WTC11 (cell line): Measurements from ENCODE around the gene ZCCHC7. TPM values are rescaled to one million over a fixed set of nuclear protein-coding genes. Genes with fewer than 3 reads are reported as not detected.

ENCODE experiments used
- ATAC-seq: fragments of 200-7000 bp; cut with Tn5 transposase; 2 replicates; pipeline ENCODE4 v1.10.0; 2021; ENCODE audit warnings: mild to moderate bottlenecking, moderate library complexity
- CTCF ChIA-PET: fragments of 300-600 bp; sonication (Branson Sonifier 250); formaldehyde crosslinking; loops from one replicate; lab custom pipeline; 2021; ENCODE audit warnings: antibody characterized with exemption; lab: Charles Lee
- POLR2A ChIA-PET: fragments of 350-600 bp; sonication (Branson Sonifier 250); formaldehyde crosslinking; loops from one replicate; lab custom pipeline; 2021; ENCODE audit warnings: antibody characterized with exemption; lab: Charles Lee
- DNase-seq: peaks from one replicate; pipeline ENCODE4 v3.0.0; 2021; ENCODE audit warnings: low spot score
- H3K27ac Mint-ChIP-seq: 2 replicates; pipeline ENCODE4 v1.8.0; 2021; ENCODE audit warnings: mixed read lengths
- H3K27me3 Mint-ChIP-seq: 2 replicates; pipeline ENCODE4 v1.8.0; 2021; ENCODE audit warnings: low read depth, mild to moderate bottlenecking, moderate library complexity, mixed read lengths
- H3K36me3 Mint-ChIP-seq: 2 replicates; pipeline ENCODE4 v1.8.0; 2021; ENCODE audit warnings: mixed read lengths
- H3K4me1 Mint-ChIP-seq: 2 replicates; pipeline ENCODE4 v1.8.0; 2022; ENCODE audit warnings: mixed read lengths
- H3K4me3 Mint-ChIP-seq: 2 replicates; pipeline ENCODE4 v1.8.0; 2021; ENCODE audit warnings: mild to moderate bottlenecking, moderate library complexity, mixed read lengths
- H3K9me3 Mint-ChIP-seq: 2 replicates; pipeline ENCODE4 v1.8.0; 2021; ENCODE audit warnings: mixed read lengths
- ATF2 ChIP-seq: sonication (generic); formaldehyde crosslinking; IDR thresholded peaks from 2 replicates; pipeline ENCODE4 v1.8.1; 2022; ENCODE audit warnings: low read depth, missing genetic modification reagents, borderline replicate concordance
- CREM ChIP-seq: sonication (generic); formaldehyde crosslinking; IDR thresholded peaks from 2 replicates; pipeline ENCODE4 v1.8.1; 2022; ENCODE audit warnings: mild to moderate bottlenecking, missing genetic modification reagents, moderate library complexity
- E2F4 ChIP-seq: sonication (generic); formaldehyde crosslinking; IDR thresholded peaks from 2 replicates; pipeline ENCODE4 v1.8.1; 2022; ENCODE audit warnings: low read depth, mild to moderate bottlenecking, moderate library complexity, missing genetic modification reagents, borderline replicate concordance
- E2F5 ChIP-seq: sonication (generic); formaldehyde crosslinking; IDR thresholded peaks from 2 replicates; pipeline ENCODE4 v1.8.1; 2022; ENCODE audit warnings: mild to moderate bottlenecking, moderate library complexity, missing genetic modification reagents
- EMX1 ChIP-seq: fragments of 250-450 bp; sonication (Bioruptor Pico); IDR thresholded peaks from 2 replicates; pipeline ENCODE4 v1.8.0; 2021; ENCODE audit warnings: mild to moderate bottlenecking
- HMGXB4 ChIP-seq: sonication (generic); formaldehyde crosslinking; IDR thresholded peaks from 2 replicates; pipeline ENCODE4 v1.8.1; 2023; ENCODE audit warnings: mild to moderate bottlenecking, moderate library complexity, missing genetic modification reagents
- IRF1 ChIP-seq: sonication (generic); formaldehyde crosslinking; IDR thresholded peaks from 2 replicates; pipeline ENCODE4 v1.8.0; 2023; ENCODE audit warnings: missing genetic modification reagents
- MAX ChIP-seq: sonication (generic); formaldehyde crosslinking; IDR thresholded peaks from 2 replicates; pipeline ENCODE4 v1.8.0; 2022; ENCODE audit warnings: mild to moderate bottlenecking, missing genetic modification reagents
- NFATC4 ChIP-seq: fragments of 250-450 bp; sonication (Bioruptor Pico); IDR thresholded peaks from 2 replicates; pipeline ENCODE4 v1.9.0; 2021; ENCODE audit warnings: mild to moderate bottlenecking
- ZNF281 ChIP-seq: sonication (generic); formaldehyde crosslinking; IDR thresholded peaks from 2 replicates; pipeline ENCODE4 v1.8.0; 2023; ENCODE audit warnings: mild to moderate bottlenecking, missing genetic modification reagents
- ZNF396 ChIP-seq: fragments of 250-450 bp; sonication (Bioruptor Pico); IDR thresholded peaks from 2 replicates; pipeline ENCODE4 v1.8.0; 2021; ENCODE audit warnings: mild to moderate bottlenecking, moderate library complexity, borderline replicate concordance
- ZNF423 ChIP-seq: fragments of 250-450 bp; sonication (Bioruptor Pico); IDR thresholded peaks from 2 replicates; pipeline ENCODE4 v2.1.2; 2022; ENCODE audit warnings: mild to moderate bottlenecking, moderate library complexity
- ZNF425 ChIP-seq: fragments of 250-450 bp; sonication (Bioruptor Pico); conservative IDR thresholded peaks from 2 replicates; pipeline ENCODE4 v1.9.0; 2021; ENCODE audit warnings: mild to moderate bottlenecking
- ZNF532 ChIP-seq: fragments of 250-450 bp; sonication (Bioruptor Pico); IDR thresholded peaks from 2 replicates; pipeline ENCODE4 v1.9.0; 2021; ENCODE audit warnings: mild to moderate bottlenecking, borderline replicate concordance
- total RNA-seq: library from RNA; stranded (reverse); gene quantifications from 3 replicates; pipeline ENCODE4 v1.2.3, GENCODE V29; 2021

ZCCHC7 gene
- total RNA-seq, 1 experiment from 2014 or later: 30.1 TPM

GRCh38 chr9:37395229-37395628 lies 274.9 kb downstream of the ZCCHC7 start:
- H3K9me3 Mint-ChIP-seq: peaks cover 6% of the 10 kb centered on the region; the same call in 1 of the 2 replicates
- no peaks in the 10 kb centered on the region for H3K36me3 Mint-ChIP-seq
- ATAC-seq: no peak
- no peaks in the 10 kb centered on the region for H3K4me1 Mint-ChIP-seq
- TF ChIP-seq ATF2 (CRISPR knock-in tag) (no peak), ZNF423 (no peak), EMX1 (CRISPR knock-in tag) (no peak), E2F5 (CRISPR knock-in tag) (no peak), IRF1 (CRISPR knock-in tag) (no peak), ZNF425 (no peak), E2F4 (CRISPR knock-in tag) (no peak), ZNF396 (CRISPR knock-in tag) (no peak), CREM (CRISPR knock-in tag) (no peak), NFATC4 (no peak), ZNF281 (no peak), MAX (CRISPR knock-in tag) (no peak), ZNF532 (CRISPR knock-in tag) (no peak), HMGXB4 (CRISPR knock-in tag) (no peak)
- TF ChIP-seq, all 79 proteins: peak for 0
- Mint-ChIP-seq H3K4me3 (no peak overlapping the region), H3K27ac (no peak overlapping the region), H3K27me3 (no peaks in the 10 kb centered on the region)
- POLR2A ChIA-PET: interaction anchor here (0.6 kb wide), 1 partner anchor 351 kb away, joined by 3 read pairs; no protein-coding TSS in a partner anchor
- no peak for DNase-seq
- CTCF ChIA-PET: interaction anchor here (1.2 to 1.5 kb wide), 2 partner anchors 12 to 16 kb away, joined by 3 to 5 read pairs; no protein-coding TSS in a partner anchor
